ENCODE data around the gene SLC40A1. TPM values are rescaled to one million over a fixed set of nuclear protein-coding genes. Genes with fewer than 3 reads are reported as not detected.

Gene SLC40A1
- total and polyA plus RNA-seq, 9 donors, result 243 to 515 (median 361) TPM

DNA sequence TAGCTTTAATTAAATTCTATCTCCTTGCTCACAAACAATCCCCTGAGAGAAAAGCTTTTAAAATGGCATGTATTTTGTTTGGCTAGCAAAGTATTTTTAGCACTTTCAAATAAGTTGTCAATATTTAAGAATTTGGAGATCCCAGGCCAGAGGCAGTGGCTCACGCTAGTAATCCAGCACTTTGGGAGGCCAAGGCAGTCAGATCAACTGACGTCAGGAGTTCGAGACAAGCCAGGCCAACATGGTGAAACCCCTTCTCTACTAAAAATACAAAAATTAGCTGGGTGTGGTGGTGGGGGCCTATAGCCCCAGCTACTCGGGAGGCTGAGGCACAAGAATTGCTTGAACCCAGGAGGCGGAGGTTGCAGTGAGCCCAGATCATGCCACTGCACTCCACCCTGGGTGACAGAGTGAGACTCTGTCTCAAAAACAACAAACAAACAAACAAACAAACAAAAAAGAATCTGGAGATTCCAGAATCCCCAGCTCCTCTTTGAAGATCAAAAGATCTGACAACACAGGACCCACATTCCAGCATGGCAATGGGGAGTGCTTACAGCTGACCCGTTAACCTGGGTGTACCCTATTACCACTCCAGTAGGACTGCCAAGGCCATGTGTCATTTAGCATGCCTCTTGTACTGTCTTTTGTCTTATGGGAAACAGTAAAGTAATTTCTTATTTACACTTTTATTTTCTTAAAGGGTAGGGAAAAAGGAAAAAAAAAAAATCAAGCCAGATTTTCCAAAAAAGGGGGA is 21.9 kb downstream of the SLC40A1 start:
- TF ChIP-seq, protein P1, sequence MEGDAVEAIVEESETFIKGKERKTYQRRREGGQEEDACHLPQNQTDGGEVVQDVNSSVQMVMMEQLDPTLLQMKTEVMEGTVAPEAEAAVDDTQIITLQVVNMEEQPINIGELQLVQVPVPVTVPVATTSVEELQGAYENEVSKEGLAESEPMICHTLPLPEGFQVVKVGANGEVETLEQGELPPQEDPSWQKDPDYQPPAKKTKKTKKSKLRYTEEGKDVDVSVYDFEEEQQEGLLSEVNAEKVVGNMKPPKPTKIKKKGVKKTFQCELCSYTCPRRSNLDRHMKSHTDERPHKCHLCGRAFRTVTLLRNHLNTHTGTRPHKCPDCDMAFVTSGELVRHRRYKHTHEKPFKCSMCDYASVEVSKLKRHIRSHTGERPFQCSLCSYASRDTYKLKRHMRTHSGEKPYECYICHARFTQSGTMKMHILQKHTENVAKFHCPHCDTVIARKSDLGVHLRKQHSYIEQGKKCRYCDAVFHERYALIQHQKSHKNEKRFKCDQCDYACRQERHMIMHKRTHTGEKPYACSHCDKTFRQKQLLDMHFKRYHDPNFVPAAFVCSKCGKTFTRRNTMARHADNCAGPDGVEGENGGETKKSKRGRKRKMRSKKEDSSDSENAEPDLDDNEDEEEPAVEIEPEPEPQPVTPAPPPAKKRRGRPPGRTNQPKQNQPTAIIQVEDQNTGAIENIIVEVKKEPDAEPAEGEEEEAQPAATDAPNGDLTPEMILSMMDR (IDR thresholded peaks at IDR 0.05), result no peak
- no peak for TF ChIP-seq EP300 (IDR thresholded peaks at IDR 0.05)
- TF ChIP-seq POLR2A (IDR thresholded peaks at IDR 0.05), result no peak
- peak overlapping the region in 1 of 2 donors; percentile 60 for H3K27ac ChIP-seq
- H3K27me3 ChIP-seq, result no peaks in the 10 kb centered on the region
- 43 to 64% (median 52%) methylated on average over 6 of the region's 6 CpGs for WGBS, 3 donors
- no peaks in the 10 kb centered on the region for H3K9me3 ChIP-seq
- no peaks in the 10 kb centered on the region for H3K36me3 ChIP-seq
- no peak overlapping the region for H3K4me3 ChIP-seq
- no peak for DNase-seq
- H3K4me1 ChIP-seq (ENCODE audit: insufficient read depth), result peaks cover 20% of the 10 kb centered on the region
- intact Hi-C loops (cut with DNase I), result no loop called here

DNA sequence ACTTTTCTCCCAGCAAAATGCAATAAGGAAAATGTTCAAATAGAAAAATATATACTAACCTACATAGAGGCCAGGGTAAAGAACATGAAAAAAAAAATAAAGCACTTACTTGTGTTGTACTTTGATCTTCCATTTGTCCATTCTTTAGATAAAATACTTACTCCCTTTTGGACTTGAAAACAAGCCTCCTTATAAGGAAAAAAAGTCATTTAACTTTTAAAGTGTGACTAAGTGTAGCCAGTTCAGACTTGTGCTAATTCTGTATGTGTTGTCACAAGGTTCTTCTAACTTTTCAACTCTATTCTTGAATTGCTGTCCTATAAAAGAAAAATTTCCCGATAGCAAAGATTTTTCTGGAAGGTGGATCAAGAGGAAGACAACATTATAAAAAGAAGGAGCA is 23.2 kb downstream of the SLC40A1 start:
- TF ChIP-seq POLR2A (IDR thresholded peaks at IDR 0.05), result no peak
- TF ChIP-seq, protein P1 (IDR thresholded peaks at IDR 0.05), result no peak
- no peak for TF ChIP-seq EP300 (IDR thresholded peaks at IDR 0.05)
- no peak overlapping the region for H3K4me3 ChIP-seq
- peaks cover 19% of the 10 kb centered on the region for H3K4me1 ChIP-seq (ENCODE audit: insufficient read depth)
- no peaks in the 10 kb centered on the region for H3K9me3 ChIP-seq
- 6 to 17% (median 15%) methylated on average over 1 of the region's 1 CpG for WGBS, 3 donors
- no peaks in the 10 kb centered on the region for H3K27me3 ChIP-seq
- DNase-seq, result no peak
- intact Hi-C loops (cut with DNase I), result no loop called here
- H3K36me3 ChIP-seq, result no peaks in the 10 kb centered on the region
- H3K27ac ChIP-seq, result peak overlapping the region in 1 of 2 donors; percentile 60

DNA sequence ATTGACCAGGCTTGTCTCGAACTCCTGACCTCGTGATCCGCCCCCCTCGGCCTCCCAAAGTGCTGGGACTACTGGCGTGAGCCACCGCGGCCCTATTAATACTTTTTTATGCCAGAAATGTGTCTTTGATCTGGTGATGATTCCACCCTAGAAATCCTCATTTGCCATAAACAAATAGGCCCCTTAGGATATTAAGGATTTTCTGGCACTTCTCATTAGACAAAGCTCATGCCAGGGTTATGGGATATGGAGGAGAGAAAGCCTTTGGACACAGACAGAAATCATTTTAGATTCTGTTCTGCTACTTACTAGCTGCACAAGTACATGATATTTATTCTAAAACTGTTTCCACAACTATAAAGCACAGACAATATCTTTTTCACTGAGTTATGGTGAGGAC is 24.1 kb downstream of the SLC40A1 start:
- H3K9me3 ChIP-seq, result no peaks in the 10 kb centered on the region
- H3K27ac ChIP-seq, result peak overlapping the region in 1 of 2 donors; percentile 60
- no peaks in the 10 kb centered on the region for H3K36me3 ChIP-seq
- no peak for TF ChIP-seq EP300 (IDR thresholded peaks at IDR 0.05)
- TF ChIP-seq, protein P1 (IDR thresholded peaks at IDR 0.05), result no peak
- no peak for TF ChIP-seq POLR2A (IDR thresholded peaks at IDR 0.05)
- WGBS, 3 donors, result 94 to 95% (median 94%) methylated on average over 7 of the region's 7 CpGs
- DNase-seq, result no peak
- H3K27me3 ChIP-seq, result no peaks in the 10 kb centered on the region
- H3K4me1 ChIP-seq (ENCODE audit: insufficient read depth), result peaks cover 23% of the 10 kb centered on the region
- intact Hi-C loops (cut with DNase I), result no loop called here
- H3K4me3 ChIP-seq, result no peak overlapping the region

DNA sequence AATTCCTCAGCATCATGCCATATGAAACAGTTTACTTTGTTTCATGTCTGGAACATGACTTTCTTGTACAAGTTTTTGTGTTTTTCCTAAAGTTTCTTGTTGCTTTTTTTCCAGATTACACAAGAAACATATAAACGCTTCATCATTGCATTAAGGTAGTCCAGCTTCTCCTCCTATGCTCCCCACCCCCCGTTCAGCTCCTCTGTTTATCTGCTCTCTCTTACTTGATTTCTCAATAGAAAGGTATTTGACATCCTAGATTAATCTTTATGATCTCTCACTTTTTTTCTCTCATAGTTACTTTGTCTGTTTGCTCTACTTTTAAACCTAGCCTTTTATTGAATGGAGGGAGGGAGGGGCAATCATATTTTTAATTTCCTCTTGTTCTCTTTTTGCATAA is 25.4 kb downstream of the SLC40A1 start:
- Histone ChIP-seq H3K9me3 (no peaks in the 10 kb centered on the region), H3K36me3 (no peaks in the 10 kb centered on the region), H3K4me3 (no peak overlapping the region), H3K27me3 (no peaks in the 10 kb centered on the region), H3K27ac (peak overlapping the region in 1 of 2 donors; percentile 80), H3K4me1 (ENCODE audit: insufficient read depth) (peaks cover 20% of the 10 kb centered on the region)
- DNase-seq, result no peak
- intact Hi-C loops (cut with DNase I), result no loop called here
- WGBS, 3 donors, result 63 to 73% (median 72%) methylated on average over 2 of the region's 2 CpGs
- TF ChIP-seq, protein P1 (IDR thresholded peaks at IDR 0.05), result no peak
- TF ChIP-seq EP300 (IDR thresholded peaks at IDR 0.05) (no peak), POLR2A (IDR thresholded peaks at IDR 0.05) (no peak)
